NCI-H69 (cell line): ENCODE results near the gene MYBBP1A.

Experiments
- DNase-seq: peaks from one replicate; lab custom pipeline; 2025; lab: John Stamatoyannopoulos, UW

Gene MYBBP1A

GRCh38 chr17:4549781-4550533, 5.2 kb downstream of the MYBBP1A start:
- no peak for DNase-seq

- no peak for DNase-seq
Measured at GRCh38 chr17:4548721-4549531, 6.3 kb downstream of the MYBBP1A start.

GRCh38 chr17:4548061-4548461, 7.1 kb downstream of the MYBBP1A start:
- DNase-seq, result no peak

GRCh38 chr17:4547118-4547906, 7.9 kb downstream of the MYBBP1A start:
- no peak for DNase-seq

- DNase-seq, result no peak
Measured at GRCh38 chr17:4545217-4545951, 9.8 kb downstream of the MYBBP1A start.

GRCh38 chr17:4544951-4545216, 10.3 kb downstream of the MYBBP1A start:
- DNase-seq, result no peak

- DNase-seq, result no peak
Measured at GRCh38 chr17:4544135-4544950, 10.8 kb downstream of the MYBBP1A start.

- DNase-seq, result no peak
Measured at GRCh38 chr17:4543557-4544026, 11.6 kb downstream of the MYBBP1A start.

- no peak for DNase-seq
Measured at GRCh38 chr17:4542726-4543191, 12.4 kb downstream of the MYBBP1A start.

GRCh38 chr17:4542003-4542725, 13.0 kb downstream of the MYBBP1A start:
- DNase-seq, result no peak

GRCh38 chr17:4541328-4542002, 13.7 kb downstream of the MYBBP1A start:
- DNase-seq, result no peak

GRCh38 chr17:4540687-4541327, 14.4 kb downstream of the MYBBP1A start:
- no peak for DNase-seq

- DNase-seq, result no peak
Measured at GRCh38 chr17:4540224-4540651, 14.9 kb downstream of the MYBBP1A start.

- DNase-seq, result no peak
Measured at GRCh38 chr17:4539576-4540223, 15.5 kb downstream of the MYBBP1A start.

GRCh38 chr17:4539025-4539424, 16.2 kb downstream of the MYBBP1A start:
- DNase-seq, result no peak

GRCh38 chr17:4538236-4539002, 16.8 kb downstream of the MYBBP1A start:
- DNase-seq, result no peak

GRCh38 chr17:4537451-4538235, 17.5 kb downstream of the MYBBP1A start:
- DNase-seq, result no peak
